Measurements from ENCODE around the gene PEX10. TPM values are rescaled to one million over a fixed set of nuclear protein-coding genes. Genes with fewer than 3 reads are reported as not detected.

PEX10 gene
- total RNA-seq, 1 experiment from 2014 or later = 24.3 TPM

GRCh38 chr1:2417083-2417832, 4.9 kb upstream of the PEX10 start:
- Histone ChIP-seq H3K9me2 (ENCODE audit: insufficient read depth) (no peaks in the 10 kb centered on the region), H3K4me2 (peak overlapping the region; percentile 69), H3K9me3 (ENCODE audit: insufficient read depth, low read depth) (peaks cover 1% of the 10 kb centered on the region; the same call in 1 of the 2 replicates), H3F3A (ENCODE audit: insufficient read depth, low read depth) (peaks cover 21% of the 10 kb centered on the region; the same call in 1 of the 2 replicates), H3K27ac (no peak overlapping the region), H3K79me2 (ENCODE audit: low read depth) (peaks cover 14% of the 10 kb centered on the region; the same call in 1 of the 2 replicates), H4K20me1 (ENCODE audit: insufficient read depth) (no peaks in the 10 kb centered on the region), H3K4me1 (replicated peaks; ENCODE audit: insufficient read depth) (peaks cover 25% of the 10 kb centered on the region), H2AFZ (no peak overlapping the region), H3K36me3 (ENCODE audit: low read depth) (no peaks in the 10 kb centered on the region), H3K27me3 (ENCODE audit: insufficient read depth, low read depth) (peaks cover 13% of the 10 kb centered on the region; the same call in 1 of the 2 replicates), H3K4me3 (no peak overlapping the region)
- ChIA-PET POLR2A (ENCODE audit: unreplicated experiment) (no interaction called here), CTCF (no interaction called here)
- intact Hi-C loops (cut with micrococcal nuclease; ENCODE audit: unreplicated experiment) = loop anchor here (10.0 kb wide), 1 partner anchor 228 kb away; no protein-coding TSS in a partner anchor
- TF ChIP-seq EZH2 (IDR thresholded peaks at IDR 0.05; ENCODE audit: low read depth) (no peak), CTCF (conservative IDR thresholded peaks at IDR 0.05) (no peak)
- BruUV-seq (replicated peaks) = no TSS peak
- DNase-seq = no peak

GRCh38 chr1:2416403-2416802, 4.0 kb upstream of the PEX10 start:
- peaks cover 25% of the 10 kb centered on the region for H3K4me1 ChIP-seq (replicated peaks; ENCODE audit: insufficient read depth)
- no peaks in the 10 kb centered on the region for H4K20me1 ChIP-seq (ENCODE audit: insufficient read depth)
- H2AFZ ChIP-seq = no peak overlapping the region
- no peak overlapping the region for H3K4me3 ChIP-seq
- no peak overlapping the region for H3K27ac ChIP-seq
- H3K27me3 ChIP-seq (ENCODE audit: insufficient read depth, low read depth) = peaks cover 8% of the 10 kb centered on the region; the same call in 1 of the 2 replicates
- no TSS peak for BruUV-seq (replicated peaks)
- H3F3A ChIP-seq (ENCODE audit: insufficient read depth, low read depth) = peaks cover 21% of the 10 kb centered on the region; the same call in 1 of the 2 replicates
- no peaks in the 10 kb centered on the region for H3K9me3 ChIP-seq (ENCODE audit: insufficient read depth, low read depth)
- no peak for TF ChIP-seq CTCF (conservative IDR thresholded peaks at IDR 0.05)
- TF ChIP-seq EZH2 (IDR thresholded peaks at IDR 0.05; ENCODE audit: low read depth) = no peak
- no peaks in the 10 kb centered on the region for H3K36me3 ChIP-seq (ENCODE audit: low read depth)
- H3K9me2 ChIP-seq (ENCODE audit: insufficient read depth) = no peaks in the 10 kb centered on the region
- intact Hi-C loops (cut with micrococcal nuclease; ENCODE audit: unreplicated experiment) = loop anchor here (10.0 kb wide), 1 partner anchor 228 kb away; no protein-coding TSS in a partner anchor
- peaks cover 21% of the 10 kb centered on the region for H3K79me2 ChIP-seq (ENCODE audit: low read depth)
- DNase-seq = peak; percentile 47 to 66
- peak overlapping the region; percentile 69 for H3K4me2 ChIP-seq
- POLR2A ChIA-PET (ENCODE audit: unreplicated experiment) = no interaction called here
- CTCF ChIA-PET = interaction anchor here (0.6 to 1.0 kb wide), 2 partner anchors 113 to 162 kb away, joined by 3 read pairs; partner anchors contain the start of gene HES5

- Histone ChIP-seq H3F3A (ENCODE audit: insufficient read depth, low read depth) (peaks cover 21% of the 10 kb centered on the region; the same call in 1 of the 2 replicates), H3K27ac (no peak overlapping the region), H3K4me2 (peak overlapping the region; percentile 69), H2AFZ (no peak overlapping the region), H3K4me3 (no peak overlapping the region), H3K27me3 (ENCODE audit: insufficient read depth, low read depth) (peaks cover 5% of the 10 kb centered on the region; the same call in 1 of the 2 replicates), H3K9me2 (ENCODE audit: insufficient read depth) (no peaks in the 10 kb centered on the region), H4K20me1 (ENCODE audit: insufficient read depth) (no peaks in the 10 kb centered on the region), H3K79me2 (ENCODE audit: low read depth) (peaks cover 25% of the 10 kb centered on the region), H3K36me3 (ENCODE audit: low read depth) (no peaks in the 10 kb centered on the region), H3K4me1 (replicated peaks; ENCODE audit: insufficient read depth) (peaks cover 25% of the 10 kb centered on the region), H3K9me3 (ENCODE audit: insufficient read depth, low read depth) (no peaks in the 10 kb centered on the region)
- intact Hi-C loops (cut with micrococcal nuclease; ENCODE audit: unreplicated experiment) = loop anchor here (10.0 kb wide), 1 partner anchor 229 kb away; no protein-coding TSS in a partner anchor
- POLR2A ChIA-PET (ENCODE audit: unreplicated experiment) = no interaction called here
- TF ChIP-seq CTCF (conservative IDR thresholded peaks at IDR 0.05) (no peak), EZH2 (IDR thresholded peaks at IDR 0.05; ENCODE audit: low read depth) (no peak)
- no peak for DNase-seq
- no TSS peak for BruUV-seq (replicated peaks)
- CTCF ChIA-PET = interaction anchor here (0.6 to 1.0 kb wide), 2 partner anchors 114 to 162 kb away, joined by 3 read pairs; partner anchors contain the start of gene HES5
Measured at GRCh38 chr1:2415801-2416208, 3.4 kb upstream of the PEX10 start.

All from PC-9 (cell line).